Myocyte (in vitro differentiated cells): Measurements from ENCODE around the gene MTFP1. TPM values are rescaled to one million over a fixed set of nuclear protein-coding genes. Genes with fewer than 3 reads are reported as not detected.
"Not testable (repeated sequence)": the region's sequence is repeated elsewhere in the genome, so short reads cannot be mapped to it uniquely, and the experiment has no call there.

Experiments
- DNase-seq: peaks from one replicate; pipeline ENCODE4 v3.0.0-alpha.2; 2012; ENCODE audit warnings: low read depth
- total RNA-seq: library from RNA; depleted of rRNA; stranded (reverse); fragments of >200 nt; gene quantifications from 2 replicates; pipeline ENCODE4 v1.2.3, GENCODE V29; 2014

Gene MTFP1
- total RNA-seq, 1 donor from 2014 or later: 16.3 TPM

- no peak for DNase-seq
These were observed 838 bp upstream of the MTFP1 start for GRCh38 chr22:30424534-30425326.

GRCh38 chr22:30425327-30425615 is 297 bp upstream of the MTFP1 start:
- no peak for DNase-seq

- peak; percentile 87 for DNase-seq
These were observed 1.1 kb downstream of the MTFP1 start for GRCh38 chr22:30426388-30427353.

- DNase-seq: no peak
These were observed 2.3 kb downstream of the MTFP1 start for GRCh38 chr22:30427871-30428270.

- DNase-seq: no peak
These were observed 4.3 kb downstream of the MTFP1 start for GRCh38 chr22:30429887-30430286.

- no peak for DNase-seq
These were observed 5.4 kb downstream of the MTFP1 start for GRCh38 chr22:30430933-30431332.

GRCh38 chr22:30432096-30432495 is 6.5 kb downstream of the MTFP1 start:
- DNase-seq: no peak

- no peak for DNase-seq
These were observed 7.0 kb downstream of the MTFP1 start for GRCh38 chr22:30432520-30432919.

GRCh38 chr22:30433227-30433626 is 7.7 kb downstream of the MTFP1 start:
- DNase-seq: no peak

GRCh38 chr22:30433773-30434172 is 8.2 kb downstream of the MTFP1 start:
- DNase-seq: peak; percentile 29

- no peak for DNase-seq
These were observed 9.3 kb downstream of the MTFP1 start for GRCh38 chr22:30434843-30435242.

- DNase-seq: no peak
These were observed 10.1 kb downstream of the MTFP1 start for GRCh38 chr22:30435674-30436126.

GRCh38 chr22:30436196-30436595 is 10.6 kb downstream of the MTFP1 start:
- no peak for DNase-seq

GRCh38 chr22:30438559-30438958 is 13.0 kb downstream of the MTFP1 start:
- no peak for DNase-seq

GRCh38 chr22:30439226-30439625 is 13.7 kb downstream of the MTFP1 start:
- DNase-seq: no peak

GRCh38 chr22:30439836-30440235 is 14.3 kb downstream of the MTFP1 start:
- no peak for DNase-seq

- DNase-seq: no peak
These were observed 15.5 kb downstream of the MTFP1 start for GRCh38 chr22:30441088-30441487.

- DNase-seq: peak; percentile 57
These were observed 19.3 kb downstream of the MTFP1 start for GRCh38 chr22:30444632-30445437.

GRCh38 chr22:30445438-30446145 is 20.0 kb downstream of the MTFP1 start:
- DNase-seq: no peak

- no peak for DNase-seq
These were observed 22.1 kb downstream of the MTFP1 start for GRCh38 chr22:30447656-30448055.

- DNase-seq: not testable (repeated sequence)
These were observed 25.9 kb downstream of the MTFP1 start for GRCh38 chr22:30451488-30451887.
